ENCODE results near the gene SLC25A24. TPM values are rescaled to one million over a fixed set of nuclear protein-coding genes. Genes with fewer than 3 reads are reported as not detected.

The SLC25A24 gene
- total RNA-seq, 4 donors from 2014 or later: 44.5 to 76.7 (median 63.7) TPM

- TF ChIP-seq, protein P1, sequence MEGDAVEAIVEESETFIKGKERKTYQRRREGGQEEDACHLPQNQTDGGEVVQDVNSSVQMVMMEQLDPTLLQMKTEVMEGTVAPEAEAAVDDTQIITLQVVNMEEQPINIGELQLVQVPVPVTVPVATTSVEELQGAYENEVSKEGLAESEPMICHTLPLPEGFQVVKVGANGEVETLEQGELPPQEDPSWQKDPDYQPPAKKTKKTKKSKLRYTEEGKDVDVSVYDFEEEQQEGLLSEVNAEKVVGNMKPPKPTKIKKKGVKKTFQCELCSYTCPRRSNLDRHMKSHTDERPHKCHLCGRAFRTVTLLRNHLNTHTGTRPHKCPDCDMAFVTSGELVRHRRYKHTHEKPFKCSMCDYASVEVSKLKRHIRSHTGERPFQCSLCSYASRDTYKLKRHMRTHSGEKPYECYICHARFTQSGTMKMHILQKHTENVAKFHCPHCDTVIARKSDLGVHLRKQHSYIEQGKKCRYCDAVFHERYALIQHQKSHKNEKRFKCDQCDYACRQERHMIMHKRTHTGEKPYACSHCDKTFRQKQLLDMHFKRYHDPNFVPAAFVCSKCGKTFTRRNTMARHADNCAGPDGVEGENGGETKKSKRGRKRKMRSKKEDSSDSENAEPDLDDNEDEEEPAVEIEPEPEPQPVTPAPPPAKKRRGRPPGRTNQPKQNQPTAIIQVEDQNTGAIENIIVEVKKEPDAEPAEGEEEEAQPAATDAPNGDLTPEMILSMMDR (IDR thresholded peaks at IDR 0.05; ENCODE audit: low read depth): no peak
These were observed 50.2 kb downstream of the SLC25A24 start for GRCh38 chr1:108149796-108150467.

DNA sequence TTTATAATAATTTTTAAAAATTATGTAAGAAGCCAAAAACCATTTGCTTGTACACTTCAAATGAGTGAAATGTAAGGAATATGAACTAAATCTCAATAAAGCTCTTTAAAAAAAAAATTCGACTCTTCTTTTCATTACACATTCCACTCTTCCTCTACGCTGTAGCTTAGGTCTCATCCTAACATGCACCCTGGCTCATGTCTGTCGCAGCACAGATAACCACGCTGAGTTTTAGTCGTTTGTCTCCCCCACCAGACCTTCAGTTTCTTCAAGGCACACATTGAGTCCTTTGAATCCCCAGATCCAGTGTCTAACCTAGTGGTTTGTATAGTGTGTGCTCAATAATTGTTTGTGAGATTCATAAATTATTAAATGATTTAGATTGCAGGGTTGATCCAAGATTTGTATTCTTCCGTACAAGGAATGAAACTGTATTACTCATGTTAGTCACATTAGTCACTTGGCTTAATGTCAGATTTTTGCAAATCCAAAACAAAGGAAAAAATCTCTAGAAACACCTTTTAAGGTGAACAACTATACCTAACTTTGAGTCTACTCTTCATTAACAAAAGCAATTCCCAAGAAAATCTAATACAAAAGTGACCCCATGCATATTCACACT is 57.3 kb downstream of the SLC25A24 start:
- TF ChIP-seq, protein P1 (IDR thresholded peaks at IDR 0.05; ENCODE audit: low read depth): no peak

- TF ChIP-seq, protein P1 (IDR thresholded peaks at IDR 0.05; ENCODE audit: low read depth): no peak
These were observed 57.9 kb downstream of the SLC25A24 start for GRCh38 chr1:108142258-108142657.

DNA sequence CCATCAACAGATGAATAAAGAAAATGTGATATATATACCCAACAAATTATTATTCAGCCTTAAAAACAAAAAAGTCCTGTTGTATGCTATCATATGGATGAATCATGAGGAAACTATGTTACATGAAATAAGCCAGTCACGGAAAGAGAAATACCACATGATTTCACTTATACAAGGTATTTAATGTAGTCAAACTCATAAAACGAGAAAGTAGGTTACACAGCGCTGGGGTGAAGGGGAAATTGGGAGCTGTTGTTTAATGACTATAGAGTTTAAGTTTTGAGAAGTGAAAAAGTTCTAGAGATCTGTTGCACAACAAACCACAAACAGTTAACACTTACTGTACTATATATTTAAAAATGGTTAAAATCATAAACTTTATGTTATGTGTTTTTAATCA is 58.5 kb downstream of the SLC25A24 start:
- TF ChIP-seq, protein P1 (IDR thresholded peaks at IDR 0.05; ENCODE audit: low read depth): no peak

DNA sequence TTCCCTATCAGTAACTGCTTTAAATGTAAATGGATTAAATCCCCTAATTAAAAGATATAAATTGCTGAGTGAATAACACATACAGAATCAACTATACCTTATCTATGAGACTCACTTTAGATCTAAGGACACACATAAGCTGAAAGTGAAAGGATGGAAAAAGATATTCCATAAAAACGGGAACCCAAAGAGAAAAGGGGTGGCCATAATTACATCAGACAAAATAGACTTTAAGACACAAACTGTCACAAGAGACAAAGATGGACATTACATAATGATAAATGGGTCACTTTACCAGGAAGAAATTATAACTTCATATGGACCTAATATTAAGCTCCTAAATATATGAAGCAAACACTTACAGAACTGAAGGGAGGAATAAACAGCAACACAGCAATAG is 59.2 kb downstream of the SLC25A24 start:
- TF ChIP-seq, protein P1 (IDR thresholded peaks at IDR 0.05; ENCODE audit: low read depth): no peak

DNA sequence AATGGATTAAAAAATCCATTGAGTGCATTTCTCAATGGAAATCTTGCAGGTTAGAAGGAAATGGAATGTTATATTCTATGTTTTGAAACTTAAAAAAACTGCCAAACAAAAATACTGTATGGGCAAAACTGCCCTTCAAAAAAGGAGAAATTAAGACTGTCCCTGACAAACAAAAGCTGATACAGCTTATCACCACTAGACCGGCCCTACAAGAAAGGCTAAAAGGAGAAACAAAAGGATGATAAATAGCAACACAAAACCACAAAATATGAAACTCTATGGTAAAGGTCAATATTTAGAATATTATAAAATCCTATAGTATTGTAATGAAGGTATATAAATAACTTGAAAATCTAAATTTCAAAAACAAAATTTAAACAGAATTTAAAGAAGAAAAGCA is 60.0 kb downstream of the SLC25A24 start:
- TF ChIP-seq, protein P1 (IDR thresholded peaks at IDR 0.05; ENCODE audit: low read depth): no peak

DNA sequence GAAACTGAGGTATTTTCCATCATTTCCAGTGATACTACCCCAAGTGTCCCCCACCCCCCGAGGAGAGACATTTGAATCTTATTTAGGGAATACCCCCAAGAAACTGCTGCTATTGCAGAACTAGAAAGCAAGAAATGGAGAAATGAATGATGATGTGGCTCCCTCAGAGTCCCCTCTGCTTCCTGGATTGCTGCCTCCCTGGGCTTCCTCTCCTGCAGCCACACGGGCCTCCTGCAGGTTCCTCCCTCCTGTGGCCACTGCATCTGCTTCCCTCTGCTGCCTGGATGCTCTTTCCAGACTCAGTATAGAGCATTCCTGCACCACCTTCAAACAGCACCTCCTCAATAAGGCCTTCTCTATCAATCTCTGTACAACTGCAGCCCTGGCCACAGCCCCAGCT is 69.3 kb downstream of the SLC25A24 start:
- TF ChIP-seq, protein P1 (IDR thresholded peaks at IDR 0.05; ENCODE audit: low read depth): no peak

Data from subcutaneous adipose tissue (tissue), 4 donors.